ENCODE results near the gene MICAL2. TPM values are rescaled to one million over a fixed set of nuclear protein-coding genes. Genes with fewer than 3 reads are reported as not detected.
A peak's percentile ranks its signal among the peaks of the same experiment; 100 is the strongest.

Gene MICAL2
- total and polyA plus RNA-seq, 2 of the 13 experiments (the other 11 are each of a cell fraction or from before 2014, with no cell fraction given), result 0.78 to 1.1 TPM

GRCh38 chr11:12278766-12279671, 168.6 kb downstream of the MICAL2 start:
- FAIRE-seq (no peak), DNase-seq (ENCODE audit: low spot score) (peak; percentile 67), ATAC-seq (peak; percentile 64)
- Histone ChIP-seq H4K20me1 (ENCODE audit: insufficient read depth, low read length) (no peaks in the 10 kb centered on the region), H3K36me3 (replicated peaks in 1 of 2; ENCODE audit: control insufficient read depth in 1 of 2, insufficient read depth in 2 of 2, low read length in 2 of 2) (no peaks in the 10 kb centered on the region), H3K4me1 (ENCODE audit: insufficient read depth, low read length) (peaks cover 12% of the 10 kb centered on the region), H3K4me3 (replicated peaks in 1 of 3; ENCODE audit: insufficient read depth in 1 of 3, low read depth in 2 of 3, low read length in 3 of 3) (no peak overlapping the region), H3K9me3 (ENCODE audit: low read length) (no peaks in the 10 kb centered on the region), H3K79me2 (ENCODE audit: insufficient read depth, low read length) (no peaks in the 10 kb centered on the region), H3K4me2 (ENCODE audit: low read depth, low read length) (peak overlapping the region; percentile 40), H3K27ac (ENCODE audit: extremely low read length, insufficient read depth, low read length) (no peak overlapping the region), H3K27me3 (ENCODE audit: control insufficient read depth in 1 of 2, insufficient read depth in 2 of 2, low read length in 2 of 2) (no peaks in the 10 kb centered on the region; a peak in 1 of 5 replicates), H3K9ac (ENCODE audit: insufficient read depth, low read depth, low read length) (no peak overlapping the region), H2AFZ (ENCODE audit: low read length) (no peak overlapping the region)
- TF ChIP-seq SOX6 (IDR thresholded peaks at IDR 0.05), result no peak
- peak; percentile 47; the same call in 1 of the 2 replicates for TF ChIP-seq SOX6 (CRISPR knock-in tag; IDR thresholded peaks at IDR 0.05)
- TF ChIP-seq ZNF768 (CRISPR knock-in tag; IDR thresholded peaks at IDR 0.05), result 0 out of 2 replicates have a peak, but pooled peaks have one; percentile 13
- TF ChIP-seq ZNF644 (CRISPR knock-in tag; IDR thresholded peaks at IDR 0.05; ENCODE audit: low read depth), result peak; percentile 22; the same call in 1 of the 2 replicates
- TF ChIP-seq HNF4A (CRISPR knock-in tag; IDR thresholded peaks at IDR 0.05), result peak; percentile 62
- no peak for TF ChIP-seq RFX3 (CRISPR knock-in tag; IDR thresholded peaks at IDR 0.05)
- TF ChIP-seq SOX13 (IDR thresholded peaks at IDR 0.05), result no peak
- TF ChIP-seq SOX13 (CRISPR knock-in tag; conservative IDR thresholded peaks at IDR 0.05 in 1 of 2, IDR thresholded peaks at IDR 0.05 in 1 of 2), result peak in 1 of 2 experiments; percentile 20; a peak in 1 of 4 replicates
- TF ChIP-seq HNF4G (IDR thresholded peaks at IDR 0.05; ENCODE audit: borderline replicate concordance, low read depth, low read length), result peak; percentile 60
- peak; percentile 35; the same call in 1 of the 2 replicates for TF ChIP-seq HNF4G (CRISPR knock-in tag; IDR thresholded peaks at IDR 0.05; ENCODE audit: borderline replicate concordance, low read depth)
- 0 out of 2 replicates have a peak, but pooled peaks have one; percentile 5 for TF ChIP-seq CTCF (CRISPR knock-in tag; IDR thresholded peaks at IDR 0.05)
- no peak for TF ChIP-seq ZNF143 (CRISPR knock-in tag; IDR thresholded peaks at IDR 0.05)
- in situ Hi-C loops (cut with HindIII; ENCODE audit: extremely low pct_ligation_motif_present, low pct_unique_long_range_greater_than_20kb), result loop anchor here (25.0 kb wide), 1 partner anchor 467 kb away; no protein-coding TSS in a partner anchor
- POLR2A ChIA-PET, result no interaction called here
- CTCF ChIA-PET (ENCODE audit: low intra/inter-chr PET ratio, low total read pairs), result no interaction called here
- BruUV-seq (replicated peaks), result no TSS peak
- intact Hi-C loops (cut with micrococcal nuclease; ENCODE audit: unreplicated experiment), result no loop called here
- WGBS (ENCODE audit: low lambda C conversion rate), result 34% methylated on average over 12 of the region's 13 CpGs
